Progenitor cell of endocrine pancreas (in vitro differentiated cells): ENCODE results near the gene MTMR12. TPM values are rescaled to one million over a fixed set of nuclear protein-coding genes. Genes with fewer than 3 reads are reported as not detected.

Experiments
- DNase-seq: peaks from one replicate; pipeline ENCODE4 v3.0.0; 2021; ENCODE audit warnings: low spot score; ENCODE audit not compliant: unreplicated experiment
- H3K27ac Mint-ChIP-seq: 2 replicates; pipeline ENCODE4 v1.8.0; 2021; ENCODE audit warnings: mild to moderate bottlenecking, moderate library complexity, mixed read lengths
- H3K27me3 Mint-ChIP-seq: 2 replicates; pipeline ENCODE4 v1.8.0; 2021; ENCODE audit warnings: mixed read lengths
- H3K36me3 Mint-ChIP-seq: 2 replicates; pipeline ENCODE4 v1.8.0; 2022; ENCODE audit warnings: mixed read lengths; ENCODE audit not compliant: insufficient read depth
- H3K4me1 Mint-ChIP-seq: 2 replicates; pipeline ENCODE4 v1.8.0; 2021; ENCODE audit warnings: low read depth, mixed read lengths
- H3K4me3 Mint-ChIP-seq: 2 replicates; pipeline ENCODE4 v1.8.0; 2021; ENCODE audit warnings: low read depth, mild to moderate bottlenecking, moderate library complexity, mixed read lengths
- H3K9me3 Mint-ChIP-seq: 2 replicates; pipeline ENCODE4 v1.8.0; 2021; ENCODE audit warnings: low read depth, mixed read lengths
- total RNA-seq: library from RNA; stranded (reverse); gene quantifications from 2 replicates; pipeline ENCODE4 v1.2.1, GENCODE V29; 2021
- TF ChIP-seq, protein P1 (sequence below): fragments of 200-600 bp; sonication (generic); IDR thresholded peaks from one replicate; pipeline ENCODE4 v1.5.0; 2021; ENCODE audit warnings: antibody characterized with exemption, mild to moderate bottlenecking; ENCODE audit not compliant: unreplicated experiment

MTMR12 gene
- total RNA-seq, 1 donor from 2014 or later, result 30.6 TPM

DNA sequence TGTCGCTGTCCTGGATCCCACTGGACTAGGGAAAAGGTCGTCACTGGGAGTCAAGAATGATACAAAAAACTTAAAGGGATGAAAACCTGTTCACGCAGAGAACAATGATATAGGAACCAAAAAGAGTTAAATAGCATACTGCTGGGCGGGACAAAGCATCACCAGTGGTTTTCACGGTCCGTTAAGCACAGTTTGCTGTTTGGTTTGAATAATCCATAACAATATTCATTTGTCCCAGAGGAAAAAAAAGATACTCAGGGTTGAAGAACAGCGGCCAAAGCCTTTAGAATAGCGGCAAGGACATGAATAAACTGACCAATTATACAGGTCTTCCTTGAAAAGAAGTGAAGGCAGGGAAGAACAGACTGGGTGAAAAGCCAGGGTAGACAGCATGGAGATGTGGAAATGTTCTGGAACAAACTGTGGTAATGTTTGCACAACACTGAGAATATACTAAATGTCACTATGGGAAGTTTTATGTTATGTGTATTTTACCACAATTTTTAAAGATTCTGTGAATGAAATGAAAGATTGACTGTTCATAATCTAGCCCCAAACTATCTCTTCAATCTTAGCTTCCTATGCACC, 60.8 kb downstream of the MTMR12 start:
- TF ChIP-seq, protein P1, sequence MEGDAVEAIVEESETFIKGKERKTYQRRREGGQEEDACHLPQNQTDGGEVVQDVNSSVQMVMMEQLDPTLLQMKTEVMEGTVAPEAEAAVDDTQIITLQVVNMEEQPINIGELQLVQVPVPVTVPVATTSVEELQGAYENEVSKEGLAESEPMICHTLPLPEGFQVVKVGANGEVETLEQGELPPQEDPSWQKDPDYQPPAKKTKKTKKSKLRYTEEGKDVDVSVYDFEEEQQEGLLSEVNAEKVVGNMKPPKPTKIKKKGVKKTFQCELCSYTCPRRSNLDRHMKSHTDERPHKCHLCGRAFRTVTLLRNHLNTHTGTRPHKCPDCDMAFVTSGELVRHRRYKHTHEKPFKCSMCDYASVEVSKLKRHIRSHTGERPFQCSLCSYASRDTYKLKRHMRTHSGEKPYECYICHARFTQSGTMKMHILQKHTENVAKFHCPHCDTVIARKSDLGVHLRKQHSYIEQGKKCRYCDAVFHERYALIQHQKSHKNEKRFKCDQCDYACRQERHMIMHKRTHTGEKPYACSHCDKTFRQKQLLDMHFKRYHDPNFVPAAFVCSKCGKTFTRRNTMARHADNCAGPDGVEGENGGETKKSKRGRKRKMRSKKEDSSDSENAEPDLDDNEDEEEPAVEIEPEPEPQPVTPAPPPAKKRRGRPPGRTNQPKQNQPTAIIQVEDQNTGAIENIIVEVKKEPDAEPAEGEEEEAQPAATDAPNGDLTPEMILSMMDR, result no peak
- no peak overlapping the region for H3K27ac Mint-ChIP-seq
- peaks cover 15% of the 10 kb centered on the region for H3K4me1 Mint-ChIP-seq
- H3K36me3 Mint-ChIP-seq, result peaks cover 59% of the 10 kb centered on the region
- H3K27me3 Mint-ChIP-seq, result no peaks in the 10 kb centered on the region
- peaks cover 4% of the 10 kb centered on the region for H3K9me3 Mint-ChIP-seq
- H3K4me3 Mint-ChIP-seq, result no peak overlapping the region
- no peak for DNase-seq

DNA sequence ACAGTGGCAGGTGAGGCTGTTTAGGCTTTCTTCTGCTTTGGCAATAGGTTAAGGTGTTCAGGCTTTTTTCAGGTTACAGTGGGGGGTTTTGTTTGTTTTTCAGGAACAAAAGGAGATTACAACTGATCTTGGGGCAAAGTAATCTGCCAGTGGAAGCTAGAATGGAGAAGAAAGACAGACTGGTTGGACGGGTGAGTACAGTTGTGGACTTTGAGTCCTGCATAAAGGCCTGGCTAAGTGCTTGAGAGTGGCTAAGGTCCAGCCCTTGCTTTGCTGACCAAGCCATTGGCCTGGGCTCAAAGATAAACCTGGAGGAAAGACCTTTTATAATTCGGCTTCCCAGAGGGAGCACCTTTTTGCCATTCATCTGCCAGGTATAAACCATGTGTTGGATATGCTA, 63.1 kb downstream of the MTMR12 start:
- H3K4me1 Mint-ChIP-seq, result peaks cover 15% of the 10 kb centered on the region
- H3K36me3 Mint-ChIP-seq, result peaks cover 65% of the 10 kb centered on the region
- no peak for DNase-seq
- H3K9me3 Mint-ChIP-seq, result peaks cover 4% of the 10 kb centered on the region
- peak overlapping the region; percentile 64 for H3K27ac Mint-ChIP-seq
- TF ChIP-seq, protein P1, result no peak
- no peaks in the 10 kb centered on the region for H3K27me3 Mint-ChIP-seq
- H3K4me3 Mint-ChIP-seq, result no peak overlapping the region

DNA sequence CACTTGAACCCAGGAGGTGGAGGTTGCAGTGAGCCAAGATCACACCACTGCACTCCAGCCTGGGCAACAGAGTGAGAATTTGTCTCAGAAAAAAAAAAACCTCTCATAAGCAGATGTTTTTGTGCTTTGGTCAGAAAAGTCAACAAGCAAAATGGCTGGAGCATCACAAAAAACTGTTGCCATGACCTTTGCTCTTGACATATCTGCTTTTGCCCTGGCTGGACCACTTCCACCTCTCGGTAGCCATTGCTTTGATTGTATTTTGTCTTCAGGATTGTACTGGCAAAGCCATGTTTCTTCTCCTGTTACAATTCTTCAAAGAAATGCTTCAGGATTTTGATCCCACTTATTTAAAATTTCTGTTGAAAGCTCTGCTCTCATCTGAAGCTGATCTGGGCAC, 67.0 kb downstream of the MTMR12 start:
- no peaks in the 10 kb centered on the region for H3K9me3 Mint-ChIP-seq
- H3K4me3 Mint-ChIP-seq, result no peak overlapping the region
- DNase-seq, result no peak
- H3K27me3 Mint-ChIP-seq, result no peaks in the 10 kb centered on the region
- TF ChIP-seq, protein P1, result no peak
- H3K36me3 Mint-ChIP-seq, result peaks cover 48% of the 10 kb centered on the region
- H3K27ac Mint-ChIP-seq, result no peak overlapping the region
- peaks cover 15% of the 10 kb centered on the region for H3K4me1 Mint-ChIP-seq

DNA sequence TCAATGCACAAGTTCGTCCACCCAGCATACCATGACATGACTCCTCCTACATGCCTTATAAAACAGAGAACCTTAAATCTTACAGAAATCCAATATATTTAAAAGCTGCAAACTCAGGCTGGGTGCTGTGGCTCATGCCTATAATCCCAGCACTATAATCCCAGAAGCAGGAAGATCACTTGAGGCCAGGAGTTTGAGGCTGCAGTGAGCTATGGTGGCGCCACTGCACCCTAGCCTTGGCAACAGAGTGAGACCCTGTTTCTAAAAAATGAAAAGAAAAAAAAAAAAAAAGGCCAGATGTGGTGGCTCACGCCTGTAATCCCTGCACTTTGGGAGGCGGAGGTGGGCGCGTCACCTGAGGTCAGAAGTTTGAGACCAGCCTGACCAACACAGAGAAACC, 68.7 kb downstream of the MTMR12 start:
- Mint-ChIP-seq H3K9me3 (no peaks in the 10 kb centered on the region), H3K4me1 (peaks cover under 1% of the 10 kb centered on the region), H3K27ac (no peak overlapping the region), H3K36me3 (peaks cover 43% of the 10 kb centered on the region), H3K4me3 (no peak overlapping the region), H3K27me3 (no peaks in the 10 kb centered on the region)
- TF ChIP-seq, protein P1, result no peak
- no peak for DNase-seq

DNA sequence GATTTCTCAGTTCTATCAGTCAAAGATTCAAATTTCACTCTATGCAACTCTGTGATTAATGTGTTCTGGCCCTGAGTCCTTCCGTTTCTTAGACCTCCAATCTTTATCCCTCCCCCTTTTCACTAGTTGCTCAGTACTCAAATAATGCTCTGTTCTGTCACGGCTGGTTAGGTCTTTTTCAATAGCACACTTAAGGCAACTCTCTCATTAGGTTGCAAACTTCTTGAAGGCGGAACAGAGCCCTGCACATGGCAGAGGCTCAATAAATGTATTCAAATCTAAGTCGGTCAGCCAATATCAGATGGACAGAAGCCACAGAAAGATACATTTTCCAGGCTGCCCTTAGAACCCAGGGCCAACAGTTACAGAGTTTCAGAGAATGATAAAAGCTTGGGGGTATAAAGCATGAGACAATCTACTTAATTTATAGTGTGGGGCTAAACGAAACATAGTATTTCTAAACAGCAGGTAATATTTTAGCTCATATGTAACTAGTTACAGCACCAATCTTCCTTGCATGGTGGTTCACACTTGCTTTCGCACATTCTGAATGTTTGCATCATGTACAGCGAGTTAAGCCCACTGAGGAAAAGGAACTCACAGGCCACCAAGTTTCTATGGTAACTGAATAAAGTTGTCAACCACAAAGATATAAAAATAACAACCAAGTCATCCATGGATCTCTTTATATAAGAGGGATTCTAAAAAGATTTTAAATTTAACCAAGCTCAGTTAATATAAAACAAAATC, 71.5 kb downstream of the MTMR12 start:
- DNase-seq, result no peak
- no peak overlapping the region for H3K4me3 Mint-ChIP-seq
- no peak overlapping the region for H3K27ac Mint-ChIP-seq
- no peaks in the 10 kb centered on the region for H3K27me3 Mint-ChIP-seq
- H3K4me1 Mint-ChIP-seq, result no peaks in the 10 kb centered on the region
- TF ChIP-seq, protein P1, result no peak
- no peaks in the 10 kb centered on the region for H3K9me3 Mint-ChIP-seq
- peaks cover 25% of the 10 kb centered on the region for H3K36me3 Mint-ChIP-seq
